Measurements from ENCODE around the gene COL6A3. TPM values are rescaled to one million over a fixed set of nuclear protein-coding genes. Genes with fewer than 3 reads are reported as not detected.

The COL6A3 gene
- total and polyA plus RNA-seq, 2 donors (not counting 1 experiment from before 2014, with no cell fraction given), result 0.01 to 0.10 TPM

- WGBS (ENCODE audit: insufficient coverage), result 93% methylated on average over 19 of the region's 22 CpGs
- intact Hi-C loops (cut with micrococcal nuclease), result no loop called here
- POLR2A ChIA-PET, result no interaction called here
Measured at GRCh38 chr2:237361194-237362004, 52.6 kb downstream of the COL6A3 start.

More at GRCh38 chr2:237361194-237362004, 52.6 kb downstream of the COL6A3 start:
- H3K4me1 Mint-ChIP-seq, result no peaks in the 10 kb centered on the region
- H3K4me3 ChIP-seq (ENCODE audit: control extremely low read depth in 1 of 5, extremely low read depth in 1 of 5, insufficient read depth in 1 of 5, low read depth in 2 of 5, low read length in 4 of 5), result no peak overlapping the region
- no peaks in the 10 kb centered on the region for H3K36me3 ChIP-seq (replicated peaks in 1 of 2; ENCODE audit: control extremely low read depth in 1 of 2, control insufficient read depth in 1 of 2, extremely low read depth in 1 of 2, insufficient read depth in 2 of 2, low read length in 1 of 2)
- H3K27me3 ChIP-seq (replicated peaks in 1 of 4; ENCODE audit: control extremely low read depth in 1 of 4, control insufficient read depth in 3 of 4, insufficient read depth in 4 of 4, low read length in 3 of 4), result no peaks in the 10 kb centered on the region
- no peak overlapping the region for H3K27ac Mint-ChIP-seq
- H3K9me3 Mint-ChIP-seq (ENCODE audit: insufficient read depth), result no peaks in the 10 kb centered on the region
- peaks cover 0 to 4% (median 0%) of the 10 kb centered on the region in 3 donors for H3K9me3 ChIP-seq (ENCODE audit: control extremely low read depth in 1 of 3, control insufficient read depth in 2 of 3, insufficient read depth in 1 of 3, low read length in 2 of 3)
- H3K27ac ChIP-seq (ENCODE audit: low read length in 2 of 2), result no peak overlapping the region
- H3K4me3 Mint-ChIP-seq, result no peak overlapping the region
- ATAC-seq (ENCODE audit: low read depth) (no peak), DNase-seq (no peak)
- no peaks in the 10 kb centered on the region for H4K20me1 ChIP-seq (ENCODE audit: control insufficient read depth, insufficient read depth, low read length, poor library complexity, severe bottlenecking)
- H3K27me3 Mint-ChIP-seq, result peaks cover 15% of the 10 kb centered on the region
- H3K4me2 ChIP-seq (replicated peaks; ENCODE audit: low read depth, low read length, poor library complexity, severe bottlenecking), result no peak overlapping the region
- H3K79me2 ChIP-seq (ENCODE audit: control insufficient read depth, insufficient read depth, low read length), result no peaks in the 10 kb centered on the region
- TF ChIP-seq CTCF (IDR thresholded peaks at IDR 0.05) (no peak), EZH2 (IDR thresholded peaks at IDR 0.05; ENCODE audit: borderline replicate concordance, insufficient read depth, low read depth, low read length, poor library complexity, severe bottlenecking) (no peak)
- H3K4me1 ChIP-seq (ENCODE audit: control insufficient read depth in 2 of 2, insufficient read depth in 2 of 2, low read length in 2 of 2), result no peaks in the 10 kb centered on the region
- H2AFZ ChIP-seq (ENCODE audit: insufficient read depth, low read depth, low read length, poor library complexity, severe bottlenecking), result no peak overlapping the region
- CTCF ChIA-PET, result no interaction called here
- H3K9ac ChIP-seq (ENCODE audit: low read length), result no peak overlapping the region
